T1000 (cell line): ENCODE results near the gene GLRX5.
"Not testable (repeated sequence)": the region's sequence is repeated elsewhere in the genome, so short reads cannot be mapped to it uniquely, and the experiment has no call there.

Experiments used
- DNase-seq: peaks from one replicate; lab custom pipeline; 2025; ENCODE audit warnings: mixed read lengths; lab: John Stamatoyannopoulos, UW

The GLRX5 gene

DNA sequence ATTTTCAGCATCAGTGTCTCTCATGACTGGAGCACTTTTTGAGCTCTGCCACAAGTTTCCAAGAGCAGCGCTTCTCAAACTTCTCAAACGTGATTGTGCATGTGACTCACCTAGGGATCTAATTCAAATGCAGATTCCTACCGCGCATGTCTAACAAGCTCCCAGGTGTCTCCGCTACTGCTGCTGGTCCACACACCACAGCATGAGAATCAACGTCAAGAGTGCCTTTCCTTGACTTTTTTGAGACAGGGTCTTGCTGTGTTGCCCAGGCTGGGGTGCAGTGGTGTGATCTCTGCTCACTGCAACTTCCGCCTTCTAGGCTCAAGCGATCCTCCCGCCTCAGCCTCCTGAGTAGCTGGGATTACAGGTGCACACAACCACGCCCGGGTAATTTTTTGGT is 22.4 kb downstream of the GLRX5 start:
- no peak for DNase-seq

DNA sequence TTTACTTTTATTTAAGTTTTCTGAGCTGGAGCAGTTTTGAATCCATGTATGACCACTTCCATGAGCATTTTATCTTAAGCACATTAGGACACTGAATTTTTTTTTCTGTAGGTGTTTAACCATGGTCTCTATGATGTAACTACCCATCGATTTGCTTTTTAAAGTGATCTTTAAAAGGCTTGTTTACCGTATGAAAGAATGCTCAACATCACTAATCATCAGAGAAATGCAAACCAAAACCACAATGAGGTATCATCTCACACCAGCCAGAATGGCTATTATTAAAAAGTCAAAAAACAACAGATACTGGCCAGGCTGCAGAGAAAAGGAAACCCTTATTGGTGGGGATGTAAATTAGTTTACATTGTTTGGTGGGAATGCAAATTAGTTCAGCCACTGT is 23.0 kb downstream of the GLRX5 start:
- no peak for DNase-seq

DNA sequence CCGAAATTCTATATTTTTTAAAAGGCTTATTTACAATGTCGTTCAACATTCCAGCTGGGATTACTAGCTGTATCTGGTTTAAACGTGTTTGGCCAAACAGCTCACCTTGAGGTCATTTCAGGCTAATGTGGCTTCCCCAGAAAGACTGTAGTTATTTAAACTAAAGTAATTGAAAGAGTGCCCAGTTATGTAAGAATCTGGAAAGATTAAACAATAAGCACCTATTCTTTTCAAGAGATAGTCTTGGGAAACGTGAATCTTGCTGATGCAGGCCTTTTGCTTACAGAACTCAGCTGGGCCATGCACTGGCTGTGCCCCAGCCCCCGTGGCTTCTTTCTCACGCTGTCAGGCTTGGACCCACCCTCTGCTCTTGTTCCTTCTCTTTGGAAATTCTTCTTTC is 24.4 kb downstream of the GLRX5 start:
- no peak for DNase-seq

DNA sequence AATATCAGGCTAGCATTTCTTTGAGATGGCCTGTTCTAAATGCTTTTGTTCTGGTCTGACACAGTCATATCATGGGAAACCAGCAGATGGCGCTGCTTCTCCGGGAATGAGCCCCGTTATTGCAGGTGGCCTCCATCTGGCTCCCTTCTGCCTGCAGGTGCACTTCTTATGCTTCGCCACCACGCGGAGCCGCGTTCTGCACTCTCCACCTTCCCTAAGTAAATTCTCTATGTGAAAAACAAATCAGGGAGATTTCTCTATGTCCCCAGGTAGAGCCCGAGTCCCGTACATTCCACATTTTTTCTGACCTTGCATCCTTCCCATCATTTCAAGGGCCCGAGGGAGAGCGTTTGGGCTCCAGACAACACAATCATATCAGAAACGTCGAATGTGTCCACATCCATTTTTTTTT is 26.2 kb downstream of the GLRX5 start:
- DNase-seq: peak; percentile 51

DNA sequence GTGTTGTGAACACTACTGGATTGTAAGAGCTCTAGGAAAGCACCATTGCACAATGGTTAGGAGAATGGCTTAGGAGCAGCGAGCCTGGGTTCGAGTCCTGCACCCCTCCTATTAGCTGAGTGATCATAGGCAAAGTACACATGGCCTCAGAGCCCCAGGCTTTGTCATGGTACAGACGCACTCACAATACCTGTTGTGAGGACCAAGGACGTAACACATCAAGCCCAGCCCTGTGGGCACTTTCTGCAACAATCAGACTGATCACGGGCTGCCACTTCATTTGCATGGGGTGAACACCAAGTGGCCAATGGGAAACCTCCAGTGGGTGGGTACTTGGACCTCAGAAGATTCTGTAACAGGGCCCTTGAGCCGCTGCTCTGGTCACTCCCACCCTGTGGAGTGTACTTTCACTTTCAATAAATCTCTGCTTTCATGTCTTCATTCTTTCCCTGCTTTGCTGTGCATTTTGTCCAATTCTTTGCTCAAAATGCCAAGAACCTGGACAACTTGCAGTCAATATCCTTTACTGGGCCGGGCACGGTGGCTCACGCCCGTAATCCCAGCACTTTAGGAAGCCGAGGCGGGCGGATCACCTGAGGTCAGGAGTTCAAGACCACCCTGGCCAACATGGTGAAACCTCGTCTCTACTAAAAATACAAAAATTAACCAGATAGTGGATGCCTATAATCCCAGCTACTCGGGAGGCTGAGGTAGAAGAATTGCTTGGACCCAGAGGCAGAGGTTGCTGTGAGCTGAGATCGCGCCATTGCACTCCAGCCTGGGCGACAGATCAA is 28.2 kb downstream of the GLRX5 start:
- no peak for DNase-seq

DNA sequence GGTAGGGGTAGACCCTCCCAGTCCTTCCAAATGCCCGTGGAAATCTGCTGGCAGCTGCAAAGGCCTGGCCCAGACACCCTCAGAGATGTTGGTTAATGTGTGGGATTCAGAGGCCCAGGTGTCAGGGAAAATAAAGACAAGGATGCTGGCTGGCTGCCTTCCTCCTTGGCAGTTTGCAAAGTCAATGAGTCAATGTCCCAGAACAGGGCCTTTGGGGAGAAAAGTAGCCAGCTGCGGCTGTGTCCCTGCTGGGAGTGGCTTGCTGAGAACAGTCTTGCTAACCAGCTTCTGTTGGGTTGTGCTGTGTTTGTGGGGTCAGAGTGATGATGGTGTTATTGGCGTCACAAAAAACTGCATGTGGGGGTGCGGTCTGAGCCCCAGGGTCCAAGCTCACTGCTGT is 29.2 kb downstream of the GLRX5 start:
- DNase-seq: no peak

DNA sequence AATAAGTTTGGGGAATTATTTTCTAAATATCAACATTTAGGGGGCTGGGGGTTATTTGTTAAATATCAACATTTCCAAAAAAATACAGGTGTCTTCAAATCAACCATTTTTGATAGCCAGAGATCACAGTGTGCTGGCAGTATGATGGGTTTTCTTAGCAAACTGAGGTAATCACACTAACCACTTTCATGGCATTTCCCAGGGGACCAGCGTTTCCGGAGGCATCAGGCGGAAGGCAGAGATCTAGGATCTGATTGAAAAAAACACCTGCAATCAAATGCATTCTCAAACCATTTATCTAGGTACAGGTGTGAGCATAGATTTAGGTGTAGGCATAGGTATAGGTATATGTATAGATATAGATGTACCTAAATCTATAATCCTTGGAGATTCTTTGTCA is 34.6 kb downstream of the GLRX5 start:
- no peak for DNase-seq

DNA sequence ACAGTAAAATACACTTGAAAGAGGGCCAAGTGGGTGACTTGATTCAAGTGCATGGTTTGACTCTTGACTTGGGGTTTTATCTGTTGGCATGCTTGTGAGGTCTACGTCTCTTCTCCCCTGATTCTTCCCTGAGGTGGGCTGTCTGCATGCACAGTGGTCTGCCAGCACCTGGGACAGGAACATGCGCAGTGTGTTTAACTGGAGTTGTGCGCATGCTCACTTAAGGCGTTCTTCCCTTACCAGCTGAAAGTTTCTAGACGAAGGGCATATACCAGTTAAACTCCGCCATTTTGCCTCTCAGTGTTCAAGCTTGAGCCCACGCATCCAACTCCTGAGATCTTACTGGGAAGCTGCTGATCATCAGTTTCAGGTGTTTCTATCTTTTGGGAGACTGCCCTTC is 38.5 kb downstream of the GLRX5 start:
- no peak for DNase-seq

DNA sequence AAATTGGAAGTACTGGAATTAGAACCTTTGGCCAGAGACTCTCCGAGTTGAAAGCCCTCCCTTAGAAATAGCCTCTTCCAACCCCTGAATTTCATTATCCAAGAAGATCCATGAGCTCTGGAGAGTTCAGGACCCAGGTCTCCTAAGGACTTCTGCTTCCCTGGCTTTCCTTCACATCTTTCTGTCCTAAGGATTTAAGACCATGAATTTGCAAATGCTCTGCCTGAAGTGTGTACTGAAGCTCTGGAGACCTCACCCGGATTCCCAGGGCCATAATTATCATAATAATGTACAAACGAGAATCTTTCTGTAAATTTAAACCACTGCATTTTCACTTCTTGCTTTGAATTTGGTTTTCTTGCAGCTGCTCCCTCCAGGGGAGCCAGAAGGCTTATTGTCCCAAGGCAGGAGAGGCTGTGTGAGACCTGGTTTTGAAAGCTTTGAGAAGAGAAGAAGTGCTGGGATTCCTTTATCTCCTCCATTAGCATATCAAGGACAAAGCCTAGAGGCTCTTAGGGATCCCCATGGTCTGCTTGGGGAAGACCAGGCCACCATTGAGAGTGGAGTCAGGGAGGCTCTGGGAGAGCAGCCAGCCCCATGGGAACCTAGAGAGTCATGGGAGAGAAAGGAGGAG is 41.1 kb downstream of the GLRX5 start:
- no peak for DNase-seq

DNA sequence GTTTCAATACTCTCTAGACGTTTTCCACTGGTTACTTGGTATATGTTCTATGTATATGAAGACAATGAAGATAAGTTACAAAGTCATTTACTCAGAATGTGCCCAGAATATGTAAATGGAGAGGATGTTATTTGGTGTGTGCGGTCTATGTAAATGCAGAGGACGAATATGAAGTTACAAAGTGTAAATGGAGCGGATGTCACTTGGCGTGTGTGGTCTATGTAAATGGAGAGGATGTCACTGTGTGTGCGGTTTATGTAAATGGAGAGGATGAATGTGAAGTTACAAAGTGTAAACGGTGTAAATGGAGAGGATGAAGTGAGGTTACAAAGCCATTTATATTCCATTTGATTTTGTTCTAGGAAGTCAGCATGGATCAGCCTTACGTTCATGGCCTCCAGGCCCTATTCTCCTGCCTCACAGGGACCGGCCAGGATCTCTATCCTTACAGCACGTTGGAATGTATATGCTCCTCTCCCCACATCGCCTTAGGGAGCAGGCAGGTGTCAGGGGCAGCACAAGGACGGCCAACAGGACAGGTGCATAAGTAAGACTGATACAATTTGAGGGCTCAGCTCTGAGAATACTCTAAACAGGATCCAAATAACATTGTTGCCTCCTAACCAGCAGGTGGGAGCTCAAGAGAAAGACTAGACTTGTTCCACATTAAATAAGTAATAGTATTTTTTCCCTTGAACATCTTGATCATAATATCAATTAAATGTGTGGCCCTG is 42.4 kb downstream of the GLRX5 start:
- no peak for DNase-seq

DNA sequence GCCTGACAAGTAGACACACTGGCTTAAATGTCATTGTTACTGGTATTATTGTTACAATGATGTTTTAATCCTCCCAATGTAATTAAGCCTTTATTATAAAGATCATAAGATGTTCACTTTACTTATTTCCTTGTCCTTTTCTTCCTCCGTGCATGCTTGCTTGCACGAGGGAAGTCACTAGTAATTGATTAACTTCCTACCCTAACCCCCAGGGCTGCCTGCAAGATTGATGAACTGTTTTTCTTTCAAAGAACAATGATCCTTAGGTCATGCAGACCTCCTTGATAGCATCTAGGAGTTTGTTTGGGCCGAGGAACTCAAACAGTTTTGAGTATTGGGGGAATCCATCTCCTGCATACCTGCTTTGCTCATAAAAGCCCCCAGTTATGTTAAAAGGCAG is 43.0 kb downstream of the GLRX5 start:
- DNase-seq: no peak

DNA sequence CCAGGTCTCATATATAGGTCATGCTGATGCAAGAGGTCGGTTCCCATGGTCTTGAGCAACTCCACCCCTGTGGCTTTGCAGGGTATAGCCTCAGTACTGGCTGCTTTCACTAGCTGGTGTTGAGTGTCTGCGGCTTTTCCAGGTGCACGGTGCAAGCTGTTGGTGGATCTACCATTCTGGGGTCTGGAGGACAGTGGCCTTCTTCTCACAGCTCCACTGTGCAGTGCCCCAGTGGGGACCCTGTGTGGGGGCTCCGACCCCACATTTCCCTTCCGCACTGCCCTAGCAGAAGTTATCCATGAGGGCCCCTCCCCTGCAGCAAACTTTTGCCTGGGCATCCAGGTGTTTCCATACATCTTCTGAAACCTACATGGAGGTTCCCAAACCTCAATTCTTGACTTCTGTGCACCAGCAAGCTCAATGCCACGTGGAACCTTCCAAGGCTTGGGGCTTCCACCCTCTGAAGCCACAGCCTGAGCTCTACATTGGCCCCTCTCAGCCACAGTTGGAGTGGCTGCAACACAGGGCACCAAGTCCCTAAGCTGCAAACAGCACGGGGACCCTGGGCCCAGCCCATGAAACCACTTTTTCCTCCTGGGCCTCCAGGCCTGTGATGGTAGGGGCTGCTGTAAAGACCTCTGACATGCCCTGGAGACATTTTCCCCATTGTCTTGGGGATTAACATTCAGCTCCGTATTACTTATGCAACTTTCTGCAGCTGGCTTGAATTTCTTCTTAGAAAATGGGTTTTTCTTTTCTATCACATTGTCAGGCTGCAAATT is 49.2 kb downstream of the GLRX5 start:
- not testable (repeated sequence) for DNase-seq

DNA sequence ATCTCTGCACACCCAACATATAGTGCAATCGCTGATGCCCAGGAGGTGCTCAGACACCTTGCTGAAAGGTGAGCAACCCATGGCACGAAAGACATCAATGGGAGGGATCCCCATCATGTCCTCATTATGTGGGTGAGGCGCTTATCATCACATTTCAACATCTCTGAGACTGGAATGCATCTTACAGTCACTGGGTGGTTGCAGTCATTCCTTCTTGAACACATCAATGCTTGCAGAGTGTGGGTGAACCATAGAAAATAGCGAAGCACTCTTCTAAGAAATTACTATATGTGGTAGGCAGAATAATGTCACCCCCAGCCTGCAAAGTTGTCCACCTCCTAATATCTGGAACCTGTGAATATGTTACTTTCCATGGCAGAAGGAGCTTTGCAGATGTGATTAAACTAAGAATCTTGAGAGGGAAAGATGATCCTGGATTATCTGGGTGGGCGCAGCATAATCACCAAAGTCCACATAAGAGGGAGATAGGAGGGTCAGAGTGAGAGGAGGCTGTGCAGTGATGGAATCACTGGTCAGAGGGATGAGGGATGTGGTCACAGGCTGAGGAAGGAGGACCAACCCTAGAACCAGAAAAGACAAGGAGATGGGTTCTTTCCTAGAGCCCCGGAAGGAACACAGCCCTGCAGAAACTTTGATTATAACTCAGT is 51.2 kb downstream of the GLRX5 start:
- DNase-seq: no peak

DNA sequence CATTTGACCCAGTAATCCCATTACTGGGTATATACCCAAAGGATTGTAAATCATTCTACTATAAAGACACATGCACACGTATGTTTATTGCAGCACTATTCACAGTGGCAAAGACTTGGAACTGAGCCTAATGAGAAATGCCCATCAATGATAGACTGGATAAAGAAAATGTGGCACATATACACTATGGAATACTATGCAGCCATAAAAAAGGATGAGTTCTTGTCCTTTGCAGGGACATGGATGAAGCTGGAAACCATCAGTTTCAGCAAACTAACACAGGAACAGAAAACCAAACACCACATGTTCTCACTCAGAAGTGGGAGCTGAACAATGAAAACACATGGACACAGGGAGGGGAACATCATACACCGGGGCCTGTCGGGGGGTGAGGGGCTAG is 56.3 kb downstream of the GLRX5 start:
- DNase-seq: not testable (repeated sequence)
